ENCODE results near the gene GSTM5.

GRCh38 chr1:109765896-109766615, 54.0 kb downstream of the GSTM5 start:
- no peak for TF ChIP-seq CTCF (IDR thresholded peaks at IDR 0.05)
- TF ChIP-seq POLR2A (IDR thresholded peaks at IDR 0.05): no peak

Data from testis (tissue), 2 donors.